HG03097 (cell line): Measurements from ENCODE around the gene CDK4.
A peak's percentile ranks its signal among the peaks of the same experiment; 100 is the strongest.

Source experiments
- ATAC-seq: cut with Tn5 transposase; IDR thresholded peaks from one replicate; pipeline ENCODE4 v1.9.1; 2021; ENCODE audit not compliant: unreplicated experiment, low FRiP score

The CDK4 gene

GRCh38 chr12:57772429-57773322 lies 20.6 kb upstream of the CDK4 start, which contains the start of gene EEF1AKMT3:
Gene EEF1AKMT3 (plus strand): TSS chr12:57772614. CDS start chr12:57772725, 111 bp downstream.
- ATAC-seq = peak; percentile 10

- peak; percentile 74 for ATAC-seq
Measured at GRCh38 chr12:57771873-57772428, 19.8 kb upstream of the CDK4 start, which contains the start of gene METTL1. Gene METTL1 (minus strand): TSS chr12:57772105. CDS start chr12:57772083, 22 bp downstream.

- ATAC-seq = peak; percentile 48
Measured at GRCh38 chr12:57771236-57771872, 19.2 kb upstream of the CDK4 start.

- ATAC-seq = no peak
Measured at GRCh38 chr12:57770734-57771133, 18.6 kb upstream of the CDK4 start.

- no peak for ATAC-seq
Measured at GRCh38 chr12:57769594-57769993, 17.5 kb upstream of the CDK4 start.

- ATAC-seq = no peak
Measured at GRCh38 chr12:57767876-57768275, 15.8 kb upstream of the CDK4 start.

GRCh38 chr12:57767305-57767698 lies 15.2 kb upstream of the CDK4 start:
- ATAC-seq = no peak

- ATAC-seq = no peak
Measured at GRCh38 chr12:57766464-57767304, 14.6 kb upstream of the CDK4 start, which contains the start of gene CYP27B1. Gene CYP27B1 (minus strand): TSS chr12:57767078. CDS start chr12:57767041, 37 bp downstream.

- no peak for ATAC-seq
Measured at GRCh38 chr12:57765698-57766463, 13.8 kb upstream of the CDK4 start.

- ATAC-seq = no peak
Measured at GRCh38 chr12:57765003-57765697, 13.0 kb upstream of the CDK4 start.

- ATAC-seq = no peak
Measured at GRCh38 chr12:57764662-57765002, 12.5 kb upstream of the CDK4 start.

GRCh38 chr12:57763881-57764661 lies 12.0 kb upstream of the CDK4 start:
- no peak for ATAC-seq

GRCh38 chr12:57762463-57762862 lies 10.4 kb upstream of the CDK4 start:
- no peak for ATAC-seq

GRCh38 chr12:57761391-57761998 lies 9.4 kb upstream of the CDK4 start:
- ATAC-seq = no peak

GRCh38 chr12:57760347-57760982 lies 8.4 kb upstream of the CDK4 start:
- no peak for ATAC-seq

GRCh38 chr12:57759360-57759980 lies 7.4 kb upstream of the CDK4 start:
- no peak for ATAC-seq
